ENCODE measurements around the gene HOXB4. TPM values are rescaled to one million over a fixed set of nuclear protein-coding genes. Genes with fewer than 3 reads are reported as not detected.

Gene HOXB4
- total RNA-seq, 1 experiment from 2014 or later, result 0.22 TPM

DNA sequence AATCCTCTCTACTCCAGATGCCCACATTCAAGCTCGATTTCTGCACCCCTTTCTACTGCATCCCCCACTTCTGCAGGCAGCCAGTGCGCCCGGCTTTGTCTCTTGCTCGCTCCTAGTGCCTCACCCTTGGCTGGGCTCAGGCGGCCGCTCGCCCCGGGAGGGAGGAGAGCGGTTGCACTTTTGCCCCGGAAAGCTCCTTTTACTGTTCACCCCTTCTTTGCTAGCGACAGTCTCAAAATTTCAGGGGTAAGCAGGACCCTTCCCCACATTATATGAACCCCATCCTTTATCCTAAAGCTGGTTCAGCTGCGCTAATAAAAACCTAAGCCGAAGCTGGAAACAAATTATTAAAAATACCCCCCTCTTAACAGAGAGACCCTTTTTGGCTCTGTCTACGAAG is 14.4 kb upstream of the HOXB4 start:
- POLR2A ChIA-PET (ENCODE audit: unreplicated experiment), result no interaction called here
- H3K4me3 ChIP-seq (ENCODE audit: low read length), result no peak overlapping the region
- no peak overlapping the region for H3K9ac ChIP-seq (ENCODE audit: low read length)
- H2AFZ ChIP-seq (ENCODE audit: low read length), result no peak overlapping the region
- CTCF ChIA-PET, result interaction anchor here (1.1 kb wide), 1 partner anchor 241 kb away, joined by 14 read pairs; no protein-coding TSS in a partner anchor
- DNase-seq (no peak), ATAC-seq (no peak)
- no peaks in the 10 kb centered on the region; the same call in 1 of the 2 replicates for H4K20me1 ChIP-seq (ENCODE audit: low read length)
- peaks cover 11% of the 10 kb centered on the region for H3K79me2 ChIP-seq (ENCODE audit: low read length)
- no peaks in the 10 kb centered on the region for H3K36me3 ChIP-seq (ENCODE audit: low read depth, low read length)
- TF ChIP-seq EZH2phosphoT487 (IDR thresholded peaks at IDR 0.05; ENCODE audit: borderline replicate concordance, low read length), result no peak
- no peak for TF ChIP-seq EZH2 (IDR thresholded peaks at IDR 0.05; ENCODE audit: low read length, unreplicated experiment)
- TF ChIP-seq, protein P1, sequence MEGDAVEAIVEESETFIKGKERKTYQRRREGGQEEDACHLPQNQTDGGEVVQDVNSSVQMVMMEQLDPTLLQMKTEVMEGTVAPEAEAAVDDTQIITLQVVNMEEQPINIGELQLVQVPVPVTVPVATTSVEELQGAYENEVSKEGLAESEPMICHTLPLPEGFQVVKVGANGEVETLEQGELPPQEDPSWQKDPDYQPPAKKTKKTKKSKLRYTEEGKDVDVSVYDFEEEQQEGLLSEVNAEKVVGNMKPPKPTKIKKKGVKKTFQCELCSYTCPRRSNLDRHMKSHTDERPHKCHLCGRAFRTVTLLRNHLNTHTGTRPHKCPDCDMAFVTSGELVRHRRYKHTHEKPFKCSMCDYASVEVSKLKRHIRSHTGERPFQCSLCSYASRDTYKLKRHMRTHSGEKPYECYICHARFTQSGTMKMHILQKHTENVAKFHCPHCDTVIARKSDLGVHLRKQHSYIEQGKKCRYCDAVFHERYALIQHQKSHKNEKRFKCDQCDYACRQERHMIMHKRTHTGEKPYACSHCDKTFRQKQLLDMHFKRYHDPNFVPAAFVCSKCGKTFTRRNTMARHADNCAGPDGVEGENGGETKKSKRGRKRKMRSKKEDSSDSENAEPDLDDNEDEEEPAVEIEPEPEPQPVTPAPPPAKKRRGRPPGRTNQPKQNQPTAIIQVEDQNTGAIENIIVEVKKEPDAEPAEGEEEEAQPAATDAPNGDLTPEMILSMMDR (conservative IDR thresholded peaks at IDR 0.05; ENCODE audit: low read depth, low read length), result no peak
- H3K4me2 ChIP-seq (ENCODE audit: low read length), result no peak overlapping the region
- H3K9me2 ChIP-seq (replicated peaks; ENCODE audit: low read length), result no peaks in the 10 kb centered on the region
- no peak overlapping the region for H3K27ac ChIP-seq (ENCODE audit: low read length)
- intact Hi-C loops (cut with micrococcal nuclease), result no loop called here
- no peaks in the 10 kb centered on the region for H3F3A ChIP-seq (ENCODE audit: low read length, unreplicated experiment)
- BruUV-seq (replicated peaks), result no TSS peak
- no peaks in the 10 kb centered on the region for H3K9me3 ChIP-seq (ENCODE audit: low read length)
- no peaks in the 10 kb centered on the region for H3K27me3 ChIP-seq (ENCODE audit: low read length)
- peaks cover 7% of the 10 kb centered on the region; the same call in 1 of the 2 replicates for H3K4me1 ChIP-seq (ENCODE audit: insufficient read depth, low read length)

DNA sequence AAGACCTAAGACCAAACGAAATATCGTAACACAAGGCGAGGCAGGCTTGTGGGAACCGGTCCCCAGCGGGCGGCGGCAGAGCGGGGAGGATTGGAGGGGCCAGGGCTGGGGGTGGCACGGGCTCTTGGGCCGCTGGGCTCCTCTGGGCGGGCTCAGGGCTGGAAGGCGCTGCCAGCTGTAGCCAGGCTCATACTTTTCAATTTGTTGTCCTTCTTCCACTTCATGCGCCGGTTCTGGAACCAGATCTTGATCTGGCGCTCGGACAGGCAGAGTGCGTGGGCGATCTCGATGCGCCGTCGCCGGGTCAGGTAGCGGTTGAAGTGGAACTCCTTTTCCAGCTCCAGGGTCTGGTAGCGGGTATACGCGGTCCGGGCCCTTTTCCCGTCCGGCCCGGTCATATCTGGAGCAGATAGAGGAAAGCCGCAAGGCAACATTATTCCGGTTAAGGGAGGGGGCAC is 13.9 kb upstream of the HOXB4 start:
- no TSS peak for BruUV-seq (replicated peaks)
- ChIA-PET POLR2A (ENCODE audit: unreplicated experiment) (no interaction called here), CTCF (no interaction called here)

More for the DNA sequence above, 13.9 kb upstream of the HOXB4 start:
- Histone ChIP-seq H4K20me1 (ENCODE audit: low read length) (no peaks in the 10 kb centered on the region; the same call in 1 of the 2 replicates), H3K4me2 (ENCODE audit: low read length) (no peak overlapping the region), H3K27ac (ENCODE audit: low read length) (no peak overlapping the region), H3K9me2 (replicated peaks; ENCODE audit: low read length) (no peaks in the 10 kb centered on the region), H3K9me3 (ENCODE audit: low read length) (no peaks in the 10 kb centered on the region), H3K36me3 (ENCODE audit: low read depth, low read length) (no peaks in the 10 kb centered on the region), H2AFZ (ENCODE audit: low read length) (no peak overlapping the region), H3F3A (ENCODE audit: low read length, unreplicated experiment) (no peaks in the 10 kb centered on the region), H3K4me1 (ENCODE audit: insufficient read depth, low read length) (peaks cover 8% of the 10 kb centered on the region; the same call in 1 of the 2 replicates), H3K27me3 (ENCODE audit: low read length) (no peaks in the 10 kb centered on the region), H3K4me3 (ENCODE audit: low read length) (no peak overlapping the region), H3K9ac (ENCODE audit: low read length) (no peak overlapping the region), H3K79me2 (ENCODE audit: low read length) (peaks cover 6% of the 10 kb centered on the region)
- TF ChIP-seq, protein P1 (conservative IDR thresholded peaks at IDR 0.05; ENCODE audit: low read depth, low read length), result no peak
- no peak for TF ChIP-seq EZH2phosphoT487 (IDR thresholded peaks at IDR 0.05; ENCODE audit: borderline replicate concordance, low read length)
- no peak for TF ChIP-seq EZH2 (IDR thresholded peaks at IDR 0.05; ENCODE audit: low read length, unreplicated experiment)
- no peak for ATAC-seq
- DNase-seq, result no peak
- intact Hi-C loops (cut with micrococcal nuclease), result no loop called here

All from PC-3 (cell line).